SKM-1 treated with dmso at 0.1 percent for 144 hours (cell line): ENCODE results near the gene NTN1.
"Not testable (repeated sequence)": the region's sequence is repeated elsewhere in the genome, so short reads cannot be mapped to it uniquely, and the experiment has no call there.

Experiments
- DNase-seq: peaks from one replicate; lab custom pipeline; 2025; ENCODE audit not compliant: unreplicated experiment; lab: John Stamatoyannopoulos, UW

The NTN1 gene

GRCh38 chr17:9080296-9080914, 59.1 kb downstream of the NTN1 start:
- DNase-seq, result no peak

GRCh38 chr17:9080983-9081382, 59.7 kb downstream of the NTN1 start:
- DNase-seq, result no peak

- DNase-seq, result no peak
Measured at GRCh38 chr17:9086577-9086976, 65.3 kb downstream of the NTN1 start.

DNA sequence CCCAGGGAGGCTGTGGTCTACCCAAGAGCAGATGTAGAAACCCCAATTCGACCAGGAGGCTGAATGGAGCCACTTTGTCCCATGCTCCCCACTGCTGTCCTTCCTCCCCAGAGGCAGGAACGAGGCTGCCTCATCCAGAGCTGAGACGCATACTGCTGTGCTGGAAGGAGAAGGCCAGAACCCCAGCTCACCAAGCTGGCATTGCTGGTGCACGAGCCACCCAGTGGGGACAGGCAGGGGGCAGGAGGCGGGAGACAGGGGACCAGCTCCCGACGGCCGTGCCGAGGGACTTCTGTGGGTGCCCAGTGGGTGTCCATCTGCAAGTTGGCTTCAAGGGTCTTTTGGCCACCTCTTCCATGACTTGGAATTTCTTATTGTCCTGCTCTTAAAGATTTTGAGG, 66.6 kb downstream of the NTN1 start:
- DNase-seq, result no peak

GRCh38 chr17:9090641-9091096, 69.4 kb downstream of the NTN1 start:
- DNase-seq, result no peak

DNA sequence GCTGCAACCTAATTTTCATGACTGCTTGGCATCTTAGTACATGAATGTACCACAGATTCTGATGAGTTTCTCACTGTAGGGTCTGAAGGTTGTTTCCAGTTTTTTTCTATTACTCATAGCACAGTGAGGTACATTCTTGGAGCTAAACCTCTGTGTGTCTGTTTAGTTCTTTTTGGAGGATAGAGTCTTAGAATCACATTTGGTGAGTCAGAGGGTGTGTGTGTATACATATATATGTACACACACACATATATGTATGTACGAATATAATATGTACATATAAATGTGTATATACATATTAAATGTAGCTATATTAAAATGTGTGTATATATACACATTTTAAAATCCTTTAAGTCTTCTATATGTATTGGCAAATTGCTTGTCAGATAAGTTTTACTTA, 72.9 kb downstream of the NTN1 start:
- no peak for DNase-seq

- no peak for DNase-seq
Measured at GRCh38 chr17:9095390-9095789, 74.1 kb downstream of the NTN1 start.

- no peak for DNase-seq
Measured at GRCh38 chr17:9098242-9098825, 77.0 kb downstream of the NTN1 start.

DNA sequence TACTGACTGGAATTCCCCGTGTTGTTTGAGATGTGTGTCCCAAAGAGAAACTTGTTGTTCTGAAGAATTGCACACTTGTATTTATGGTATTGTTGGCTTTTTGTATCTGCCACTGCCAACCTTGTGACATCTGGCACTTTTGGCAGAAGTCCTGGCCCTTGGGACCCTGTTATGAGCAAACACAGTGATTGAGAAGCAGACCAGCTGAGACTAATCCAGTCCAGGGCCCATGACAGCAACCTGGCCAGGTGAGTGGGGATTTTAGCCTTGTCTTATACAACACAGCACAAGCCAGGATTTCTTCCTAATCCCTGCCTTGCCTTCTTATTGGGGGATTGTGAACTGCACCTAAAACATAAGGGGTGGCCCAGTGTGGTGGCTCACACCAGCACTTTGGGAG, 80.0 kb downstream of the NTN1 start:
- DNase-seq, result no peak

GRCh38 chr17:9103193-9103592, 81.9 kb downstream of the NTN1 start:
- not testable (repeated sequence) for DNase-seq

DNA sequence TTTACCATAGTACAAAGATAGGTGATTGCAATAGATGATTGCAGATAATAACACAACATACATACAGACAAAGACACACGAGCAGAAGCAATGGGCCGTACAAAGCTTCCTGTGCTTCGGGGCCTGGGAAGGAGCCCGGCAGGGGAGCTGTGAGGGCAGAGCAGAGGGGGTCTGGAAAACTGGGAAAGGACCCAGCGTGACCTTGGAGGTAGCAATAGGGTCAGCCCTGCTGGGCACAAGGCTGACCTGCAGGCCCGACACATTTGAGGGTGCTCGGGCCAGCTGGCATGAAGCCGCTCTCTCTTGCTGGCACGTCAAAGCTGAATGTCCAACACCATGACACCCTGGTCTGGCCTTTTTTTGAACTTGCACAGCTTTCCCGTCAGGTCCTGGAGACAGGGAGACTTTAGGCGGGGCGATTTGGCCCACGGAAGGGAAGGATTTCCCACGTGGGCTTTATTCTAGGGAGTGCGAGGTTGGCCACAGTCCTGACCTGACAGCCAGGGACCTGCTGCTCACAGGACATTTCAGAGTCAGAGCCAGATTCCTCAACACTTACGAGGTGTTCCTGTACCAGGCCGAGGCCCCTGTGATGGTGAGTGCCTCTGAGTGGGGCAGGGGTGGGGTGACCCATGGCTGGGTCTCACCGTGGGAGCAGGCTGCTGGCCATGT, 83.2 kb downstream of the NTN1 start:
- DNase-seq, result no peak

- no peak for DNase-seq
Measured at GRCh38 chr17:9105068-9105868, 84.0 kb downstream of the NTN1 start.

- not testable (repeated sequence) for DNase-seq
Measured at GRCh38 chr17:9106278-9106677, 85.0 kb downstream of the NTN1 start.

GRCh38 chr17:9107527-9107926, 86.2 kb downstream of the NTN1 start:
- DNase-seq, result no peak

DNA sequence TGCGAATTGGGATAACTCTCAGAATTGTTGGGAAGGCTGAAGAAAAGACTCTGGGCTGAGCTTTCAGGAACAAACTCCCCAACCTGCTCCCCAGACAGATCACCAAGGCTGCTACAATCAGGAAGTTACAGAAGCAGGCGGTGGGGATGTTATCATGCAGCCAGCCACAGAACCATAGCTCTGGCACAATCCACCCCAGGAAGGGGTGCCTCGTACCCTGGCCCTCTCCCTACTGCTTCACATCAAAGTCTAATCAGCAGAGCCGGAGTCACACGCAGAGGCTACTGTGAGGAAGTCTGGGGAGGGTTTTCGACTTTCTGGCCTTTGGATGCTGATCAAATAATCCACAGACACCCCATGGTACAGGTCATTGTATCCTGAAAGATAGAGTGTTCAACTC, 86.8 kb downstream of the NTN1 start:
- peak; percentile 12 for DNase-seq

GRCh38 chr17:9109933-9110332, 88.6 kb downstream of the NTN1 start:
- no peak for DNase-seq

GRCh38 chr17:9110501-9110900, 89.2 kb downstream of the NTN1 start:
- no peak for DNase-seq

DNA sequence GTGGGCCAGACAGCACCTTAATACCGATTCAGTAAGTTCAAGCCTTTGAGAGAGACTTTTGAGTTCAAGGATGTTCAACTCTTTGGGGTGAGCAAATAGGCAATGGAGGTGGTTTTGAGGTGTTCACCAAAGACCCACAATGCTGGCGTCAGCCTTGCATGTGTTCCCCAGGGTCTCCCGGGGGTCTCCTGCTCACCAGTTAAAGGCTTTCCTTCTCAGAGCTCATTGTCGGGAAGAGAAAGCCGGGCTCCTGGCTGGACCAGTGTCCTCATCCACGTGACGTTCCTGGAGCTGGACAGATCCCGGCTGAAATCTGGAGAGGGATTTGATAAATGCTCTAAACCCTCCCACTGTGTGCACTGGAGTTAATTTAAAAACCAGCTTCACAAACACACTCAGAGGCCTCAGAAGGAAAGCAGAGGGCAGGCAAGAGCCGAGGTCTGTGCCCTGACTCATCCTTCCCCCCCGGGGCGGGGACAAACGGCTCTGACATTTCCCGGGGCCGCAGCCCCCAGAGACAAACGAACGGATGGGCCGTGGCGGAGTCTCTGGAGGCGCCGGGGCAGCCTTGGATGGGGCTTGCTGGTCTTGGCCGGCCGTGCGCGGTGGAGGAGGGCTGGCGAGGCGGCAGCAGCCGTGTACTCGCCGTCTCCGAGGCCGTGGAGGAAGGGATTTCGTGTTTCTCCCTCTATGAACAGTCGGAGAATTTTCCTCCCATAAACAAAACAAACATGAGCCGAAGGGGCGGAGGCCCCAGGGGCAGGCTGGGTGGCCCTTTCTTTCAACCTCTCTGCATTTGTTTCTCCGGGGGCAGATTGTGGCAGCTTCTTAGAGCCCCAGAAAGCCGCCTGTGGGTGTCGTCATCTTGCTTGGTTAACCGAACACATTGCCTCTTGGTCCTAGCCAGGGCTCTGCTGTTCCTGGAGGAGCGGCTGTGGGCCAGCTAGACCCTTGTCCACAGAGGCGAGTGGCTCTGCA, 94.2 kb downstream of the NTN1 start:
- no peak for DNase-seq

- no peak for DNase-seq
Measured at GRCh38 chr17:9116311-9116835, 95.1 kb downstream of the NTN1 start.

GRCh38 chr17:9116861-9117568, 95.7 kb downstream of the NTN1 start:
- DNase-seq, result no peak
